Lower leg skin (tissue), 4 donors: ENCODE results near the gene DGKK. TPM values are rescaled to one million over a fixed set of nuclear protein-coding genes. Genes with fewer than 3 reads are reported as not detected.

Experiments used
- DNase-seq, 2 donors: peaks; one replicate each; pipeline ENCODE4 v3.0.0-alpha.2; 2019; ENCODE audit warnings: low spot score in 2 of 2
- H3K4me3 ChIP-seq: fragments of 200-600 bp; sonication (generic); 2 replicates; pipeline ENCODE4 v1.5.1; 2017; ENCODE audit warnings: mild to moderate bottlenecking, low read depth; ENCODE audit not compliant: poor library complexity, severe bottlenecking
- POLR2A ChIP-seq, 2 donors: fragments of 450-650 bp; IDR thresholded peaks; one replicate each; pipeline ENCODE4 v1.6.1; 2016 to 2017; ENCODE audit warnings: antibody characterized with exemption in 2 of 2, mild to moderate bottlenecking in 1 of 2, moderate library complexity in 1 of 2
- WGBS, 2 donors: methylation state at CpG; one replicate each; pipeline ENCODE4 v1.1.5; 2018; 5-methylcytosine and 5-hydroxymethylcytosine counted together
- intact Hi-C: fragments of 100-400 bp; cut with DNase I; formaldehyde crosslinking; loops from one replicate; pipeline ENCODE4 v1.15.0; 2023; ENCODE audit warnings: low total_unique reads
- total RNA-seq, 4 donors: library from RNA; depleted of rRNA; stranded (reverse); fragments of >200 nt; gene quantifications; one replicate each; pipeline ENCODE4 v1.1.0, GENCODE V29; 2016
- TF ChIP-seq, protein P1 (sequence below), 3 donors: fragments of 450-650 bp; IDR thresholded peaks; one replicate each; pipeline ENCODE4 v1.5.1; 2016; ENCODE audit warnings: antibody characterized with exemption in 3 of 3, mild to moderate bottlenecking in 3 of 3, moderate library complexity in 2 of 3

The DGKK gene
- total RNA-seq, 4 donors from 2014 or later, result not detected

DNA sequence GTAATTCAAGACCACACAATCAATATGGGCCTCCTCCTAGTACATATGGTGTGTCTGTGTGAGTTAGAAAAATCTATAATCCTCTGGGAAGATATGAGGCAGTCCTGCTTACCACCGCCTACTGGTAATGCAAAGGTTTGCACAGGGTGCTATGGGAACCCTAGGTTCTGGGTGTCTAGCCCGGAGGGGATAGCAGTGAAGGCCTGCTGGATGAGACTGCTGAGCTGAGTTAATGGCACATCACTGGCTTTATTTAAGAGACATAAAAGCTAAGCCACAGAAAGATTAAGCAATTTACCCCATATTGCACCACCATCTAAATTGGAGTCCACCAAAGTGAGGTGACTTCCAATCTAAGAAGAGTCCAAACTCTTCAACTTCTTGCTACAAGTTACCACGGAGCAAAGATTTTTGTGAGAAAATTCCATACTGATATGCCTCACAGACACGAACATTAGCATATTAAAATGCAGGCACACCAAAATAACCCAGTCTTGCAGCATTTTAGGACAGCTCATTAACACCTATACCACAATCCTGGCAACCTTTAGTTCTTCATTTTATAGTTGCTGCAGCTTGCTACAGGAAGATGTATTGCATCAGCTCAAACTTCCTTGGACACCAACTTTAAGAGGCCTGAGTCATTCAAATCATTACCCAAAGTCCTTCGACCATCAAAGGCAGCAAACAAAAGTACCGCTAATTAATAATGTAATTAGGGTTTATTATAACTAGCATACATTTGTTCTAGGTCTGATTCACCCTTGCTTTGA lies 13.7 kb downstream of the DGKK start:
- intact Hi-C loops, result no loop called here
- no peak overlapping the region for H3K4me3 ChIP-seq
- TF ChIP-seq, protein P1, sequence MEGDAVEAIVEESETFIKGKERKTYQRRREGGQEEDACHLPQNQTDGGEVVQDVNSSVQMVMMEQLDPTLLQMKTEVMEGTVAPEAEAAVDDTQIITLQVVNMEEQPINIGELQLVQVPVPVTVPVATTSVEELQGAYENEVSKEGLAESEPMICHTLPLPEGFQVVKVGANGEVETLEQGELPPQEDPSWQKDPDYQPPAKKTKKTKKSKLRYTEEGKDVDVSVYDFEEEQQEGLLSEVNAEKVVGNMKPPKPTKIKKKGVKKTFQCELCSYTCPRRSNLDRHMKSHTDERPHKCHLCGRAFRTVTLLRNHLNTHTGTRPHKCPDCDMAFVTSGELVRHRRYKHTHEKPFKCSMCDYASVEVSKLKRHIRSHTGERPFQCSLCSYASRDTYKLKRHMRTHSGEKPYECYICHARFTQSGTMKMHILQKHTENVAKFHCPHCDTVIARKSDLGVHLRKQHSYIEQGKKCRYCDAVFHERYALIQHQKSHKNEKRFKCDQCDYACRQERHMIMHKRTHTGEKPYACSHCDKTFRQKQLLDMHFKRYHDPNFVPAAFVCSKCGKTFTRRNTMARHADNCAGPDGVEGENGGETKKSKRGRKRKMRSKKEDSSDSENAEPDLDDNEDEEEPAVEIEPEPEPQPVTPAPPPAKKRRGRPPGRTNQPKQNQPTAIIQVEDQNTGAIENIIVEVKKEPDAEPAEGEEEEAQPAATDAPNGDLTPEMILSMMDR (IDR thresholded peaks at IDR 0.05), result no peak
- TF ChIP-seq POLR2A (IDR thresholded peaks at IDR 0.05), result no peak
- WGBS, 2 donors, result 67 to 81% methylated on average over 6 of the region's 6 CpGs
- no peak for DNase-seq

DNA sequence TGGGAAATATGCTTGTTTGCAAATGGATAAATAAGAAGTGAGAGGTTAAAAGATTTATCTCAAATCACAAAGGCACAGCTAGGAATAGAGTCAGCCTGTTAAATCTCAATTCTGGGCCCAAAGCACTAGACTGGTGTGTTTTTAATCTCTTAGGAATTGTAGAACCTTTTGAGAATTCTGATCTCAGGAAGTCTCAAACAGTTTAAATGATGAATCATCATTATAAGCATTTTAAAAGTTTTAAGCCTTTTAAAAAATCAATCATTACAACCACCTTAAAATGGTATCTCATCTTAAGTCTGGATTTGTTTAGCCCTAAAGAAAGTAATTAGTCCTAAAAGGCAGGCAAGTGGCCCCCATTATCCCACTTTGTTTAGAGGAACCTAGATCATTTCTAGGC lies 17.8 kb downstream of the DGKK start:
- intact Hi-C loops, result no loop called here
- no peak overlapping the region for H3K4me3 ChIP-seq
- DNase-seq, result no peak
- TF ChIP-seq, protein P1 (IDR thresholded peaks at IDR 0.05), result no peak
- TF ChIP-seq POLR2A (IDR thresholded peaks at IDR 0.05), result no peak

DNA sequence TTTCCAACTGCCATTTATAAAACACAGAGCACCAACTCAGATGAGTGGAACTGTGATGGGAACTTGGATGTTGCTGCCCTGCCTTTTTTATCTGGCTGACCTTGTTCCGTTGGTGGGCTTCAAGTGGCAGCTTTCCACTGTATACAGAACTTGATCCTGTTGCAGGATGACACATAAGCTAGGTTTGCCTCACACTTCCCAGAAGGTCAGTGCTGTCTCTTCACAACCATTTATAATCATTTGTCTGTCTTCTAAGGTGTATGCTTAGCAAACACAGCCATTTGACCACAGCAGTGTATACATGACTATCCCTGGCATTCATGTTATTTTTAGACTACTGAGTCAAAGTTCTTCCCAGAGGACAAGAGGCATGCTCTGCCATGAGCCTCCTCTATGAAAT lies 20.3 kb downstream of the DGKK start:
- TF ChIP-seq POLR2A (IDR thresholded peaks at IDR 0.05), result no peak
- TF ChIP-seq, protein P1 (IDR thresholded peaks at IDR 0.05), result no peak
- no peak overlapping the region for H3K4me3 ChIP-seq
- DNase-seq, result no peak
- 67 to 79% methylated on average over 1 of the region's 1 CpG for WGBS, 2 donors
- intact Hi-C loops, result no loop called here

DNA sequence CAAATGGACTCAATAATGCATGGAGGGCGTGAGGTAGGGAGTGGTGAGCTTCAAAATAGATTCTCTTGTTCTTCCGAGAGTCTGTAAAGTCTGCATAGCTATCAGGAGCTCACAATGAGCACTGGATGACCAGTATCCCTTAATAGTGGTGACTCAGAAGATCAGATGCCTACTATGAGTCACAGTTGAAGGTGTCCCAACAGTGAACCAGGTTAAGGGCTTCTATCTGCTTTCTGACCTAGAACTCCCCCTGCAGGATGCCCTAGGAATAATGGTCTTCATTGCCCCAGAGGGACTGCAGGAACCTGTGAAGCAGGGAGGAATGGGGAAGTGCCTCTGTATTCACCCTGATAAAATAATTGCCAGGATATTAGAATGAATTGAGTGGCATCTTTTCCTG lies 22.1 kb downstream of the DGKK start:
- DNase-seq, result no peak
- 68 to 80% methylated on average over 2 of the region's 2 CpGs for WGBS, 2 donors
- intact Hi-C loops, result no loop called here
- no peak overlapping the region for H3K4me3 ChIP-seq
- TF ChIP-seq, protein P1 (IDR thresholded peaks at IDR 0.05), result no peak
- TF ChIP-seq POLR2A (IDR thresholded peaks at IDR 0.05), result no peak

DNA sequence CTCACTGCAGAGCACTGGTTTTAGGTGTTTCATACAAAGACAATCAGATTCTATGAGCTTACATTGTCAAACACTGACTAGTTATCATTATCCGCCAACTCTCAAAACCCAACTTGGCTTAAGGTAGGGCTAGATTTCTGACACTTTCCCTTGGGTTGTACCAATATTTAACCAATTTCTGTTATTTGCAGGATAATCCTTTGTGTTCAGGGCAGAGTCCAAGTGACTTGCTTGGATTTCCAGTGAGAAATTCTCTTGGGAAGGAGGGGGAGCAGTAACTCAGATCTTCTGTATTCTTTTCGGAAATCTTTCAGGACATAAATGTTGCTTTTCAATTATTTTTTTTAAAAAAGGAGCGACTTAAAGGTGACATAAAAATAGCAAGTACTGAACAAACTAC lies 23.1 kb downstream of the DGKK start:
- intact Hi-C loops, result no loop called here
- DNase-seq, result no peak
- 81 to 91% methylated on average over 3 of the region's 3 CpGs for WGBS, 2 donors
- no peak overlapping the region for H3K4me3 ChIP-seq
- no peak for TF ChIP-seq POLR2A (IDR thresholded peaks at IDR 0.05)
- TF ChIP-seq, protein P1 (IDR thresholded peaks at IDR 0.05), result no peak
